GM12864 (cell line): ENCODE data around the gene TEAD2.

ENCODE experiments used
- DNase-seq: peaks from one replicate; pipeline ENCODE4 v3.0.0-alpha.2; 2011; ENCODE audit warnings: low read depth
- H3K4me3 ChIP-seq: 2 replicates; pipeline ENCODE4 v1.5.1; 2011; ENCODE audit warnings: mild to moderate bottlenecking, low read depth, low read length, control low read depth
- TF ChIP-seq, protein P1 (sequence below): IDR thresholded peaks from 2 replicates; pipeline ENCODE4 v1.5.1; 2011; ENCODE audit warnings: low read depth, mild to moderate bottlenecking, moderate library complexity, low read length, control low read depth, inconsistent platforms; ENCODE audit errors: missing control alignments

Gene TEAD2

DNA sequence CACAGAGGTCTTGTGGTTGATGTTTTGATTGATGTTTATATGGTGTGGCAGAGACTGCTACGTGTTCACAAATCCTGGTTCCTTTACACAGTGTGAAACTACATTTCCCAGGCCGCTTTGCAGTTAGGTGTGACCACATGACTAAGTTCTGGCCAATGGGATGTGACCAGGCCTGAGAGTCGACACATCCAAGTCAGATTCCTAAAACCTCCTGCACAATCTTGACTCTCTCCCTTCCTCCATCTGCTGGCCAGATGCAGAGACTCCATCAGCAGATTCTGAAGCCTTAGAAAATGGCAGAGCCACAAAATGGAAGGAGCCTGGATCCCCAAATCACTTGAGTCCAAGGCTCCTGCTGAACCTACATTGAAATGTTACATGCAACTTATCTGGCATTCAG is 14.4 kb downstream of the TEAD2 start:
- H3K4me3 ChIP-seq: no peak overlapping the region
- no peak for DNase-seq
- TF ChIP-seq, protein P1, sequence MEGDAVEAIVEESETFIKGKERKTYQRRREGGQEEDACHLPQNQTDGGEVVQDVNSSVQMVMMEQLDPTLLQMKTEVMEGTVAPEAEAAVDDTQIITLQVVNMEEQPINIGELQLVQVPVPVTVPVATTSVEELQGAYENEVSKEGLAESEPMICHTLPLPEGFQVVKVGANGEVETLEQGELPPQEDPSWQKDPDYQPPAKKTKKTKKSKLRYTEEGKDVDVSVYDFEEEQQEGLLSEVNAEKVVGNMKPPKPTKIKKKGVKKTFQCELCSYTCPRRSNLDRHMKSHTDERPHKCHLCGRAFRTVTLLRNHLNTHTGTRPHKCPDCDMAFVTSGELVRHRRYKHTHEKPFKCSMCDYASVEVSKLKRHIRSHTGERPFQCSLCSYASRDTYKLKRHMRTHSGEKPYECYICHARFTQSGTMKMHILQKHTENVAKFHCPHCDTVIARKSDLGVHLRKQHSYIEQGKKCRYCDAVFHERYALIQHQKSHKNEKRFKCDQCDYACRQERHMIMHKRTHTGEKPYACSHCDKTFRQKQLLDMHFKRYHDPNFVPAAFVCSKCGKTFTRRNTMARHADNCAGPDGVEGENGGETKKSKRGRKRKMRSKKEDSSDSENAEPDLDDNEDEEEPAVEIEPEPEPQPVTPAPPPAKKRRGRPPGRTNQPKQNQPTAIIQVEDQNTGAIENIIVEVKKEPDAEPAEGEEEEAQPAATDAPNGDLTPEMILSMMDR: peak; percentile 10

DNA sequence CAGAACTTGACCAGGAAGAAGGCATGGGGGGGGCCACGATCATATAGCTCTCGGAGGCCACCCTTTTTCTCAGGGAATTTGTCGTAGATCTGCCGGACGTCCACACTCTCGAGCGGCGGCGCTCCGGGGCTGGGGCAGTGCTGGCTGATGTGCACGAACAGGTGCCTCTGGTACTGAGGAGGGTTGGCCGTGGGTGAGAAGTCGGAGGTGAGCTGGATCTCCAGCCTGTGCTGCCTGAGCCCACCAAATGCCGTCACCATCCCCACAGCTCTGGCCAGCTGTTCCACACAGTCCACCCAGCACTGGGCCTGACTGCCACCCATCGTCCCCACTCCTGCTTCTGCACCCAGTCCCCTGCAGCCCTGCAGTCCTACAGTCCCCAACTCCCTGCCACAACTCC is 15.0 kb downstream of the TEAD2 start:
- H3K4me3 ChIP-seq: no peak overlapping the region
- TF ChIP-seq, protein P1: no peak
- no peak for DNase-seq

DNA sequence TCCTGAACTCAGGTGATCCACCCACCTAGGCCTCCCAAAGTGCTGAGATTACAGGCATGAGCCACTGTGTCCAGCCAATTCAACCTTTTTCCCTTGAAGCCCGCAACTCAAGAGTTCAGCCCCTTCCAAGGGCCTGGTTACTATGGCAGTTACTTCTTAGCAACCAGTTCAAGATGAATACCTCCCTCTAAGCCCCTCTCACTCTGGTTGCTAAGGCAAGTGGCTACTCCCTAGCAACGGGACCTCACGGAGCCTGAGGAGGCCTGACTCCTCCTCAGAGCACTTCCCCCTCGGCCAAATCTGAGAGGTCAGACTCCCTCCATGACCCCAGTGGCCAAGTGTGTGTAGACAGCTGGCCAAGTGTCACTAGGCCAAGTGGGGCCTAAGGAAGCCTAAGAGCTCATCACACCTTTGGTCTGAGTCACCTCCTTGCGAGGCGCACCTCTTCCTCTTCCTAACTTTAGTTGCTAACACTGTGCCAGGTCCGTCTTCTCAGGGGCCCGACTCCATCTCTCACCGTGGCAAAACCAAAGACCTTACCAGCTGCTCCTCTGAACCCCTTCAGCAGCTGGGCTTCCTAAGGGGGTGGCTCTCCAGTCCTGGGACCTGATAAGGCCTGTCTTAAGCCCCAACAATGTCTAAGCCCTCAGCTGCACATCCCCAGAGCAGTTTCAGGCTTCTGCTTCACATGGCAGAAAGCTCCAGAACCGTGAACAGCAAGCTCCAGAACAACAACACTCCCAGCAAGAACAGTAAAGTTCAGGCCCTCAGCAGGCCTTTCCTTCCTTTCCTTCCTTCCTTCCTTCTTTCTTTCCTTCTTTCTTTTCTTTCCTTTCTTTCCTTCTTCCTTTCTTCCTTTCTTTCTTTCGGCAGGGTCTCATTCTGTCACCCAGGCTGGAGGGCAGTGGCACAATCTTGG is 17.5 kb downstream of the TEAD2 start:
- DNase-seq: no peak
- TF ChIP-seq, protein P1: no peak

DNA sequence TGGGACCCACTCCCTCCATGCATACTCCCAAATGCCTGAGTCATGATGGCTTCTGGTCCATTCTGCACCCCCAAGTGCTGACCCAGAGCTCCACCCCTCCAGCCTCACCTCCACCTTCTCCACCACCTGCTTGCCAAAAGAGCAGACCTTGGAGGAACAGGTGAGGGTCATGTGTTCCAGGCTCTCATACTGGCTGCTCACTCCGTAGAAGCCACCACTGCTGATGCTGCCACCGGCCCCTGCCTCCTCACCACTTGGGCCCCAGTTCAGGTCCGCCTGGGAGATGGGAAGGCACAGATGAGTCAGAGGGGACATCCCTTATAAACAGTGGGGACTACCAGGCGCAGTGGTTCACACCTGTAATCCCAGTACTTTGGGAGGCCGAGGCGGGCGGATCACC is 19.1 kb downstream of the TEAD2 start:
- TF ChIP-seq, protein P1: no peak

More for the DNA sequence above, 17.5 kb downstream of the TEAD2 start:
- no peak overlapping the region for H3K4me3 ChIP-seq

DNA sequence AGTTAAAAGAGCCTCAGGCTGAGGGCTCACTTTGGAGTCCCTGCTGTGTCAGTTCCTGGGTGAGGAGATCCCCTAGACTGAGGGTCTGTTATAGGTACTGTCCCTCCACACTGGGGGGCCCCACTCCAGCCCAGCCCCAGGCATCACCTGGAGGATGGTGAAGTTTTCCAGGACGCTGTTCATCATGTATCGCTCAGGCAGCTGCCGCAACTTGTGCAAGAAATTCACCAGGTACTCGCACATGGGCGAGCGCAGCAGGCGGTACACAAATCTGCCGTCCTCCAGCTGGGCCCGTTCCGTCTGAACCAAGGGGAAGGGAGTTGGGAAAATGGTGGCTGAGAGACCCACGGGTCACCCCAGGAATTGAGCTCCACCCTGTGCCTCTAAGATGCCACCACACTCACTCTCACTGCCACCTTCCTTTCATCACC is 19.9 kb downstream of the TEAD2 start:
- no peak overlapping the region for H3K4me3 ChIP-seq
- no peak for DNase-seq
- TF ChIP-seq, protein P1: no peak

More for the DNA sequence above, 19.1 kb downstream of the TEAD2 start:
- no peak for DNase-seq
- H3K4me3 ChIP-seq: no peak overlapping the region

DNA sequence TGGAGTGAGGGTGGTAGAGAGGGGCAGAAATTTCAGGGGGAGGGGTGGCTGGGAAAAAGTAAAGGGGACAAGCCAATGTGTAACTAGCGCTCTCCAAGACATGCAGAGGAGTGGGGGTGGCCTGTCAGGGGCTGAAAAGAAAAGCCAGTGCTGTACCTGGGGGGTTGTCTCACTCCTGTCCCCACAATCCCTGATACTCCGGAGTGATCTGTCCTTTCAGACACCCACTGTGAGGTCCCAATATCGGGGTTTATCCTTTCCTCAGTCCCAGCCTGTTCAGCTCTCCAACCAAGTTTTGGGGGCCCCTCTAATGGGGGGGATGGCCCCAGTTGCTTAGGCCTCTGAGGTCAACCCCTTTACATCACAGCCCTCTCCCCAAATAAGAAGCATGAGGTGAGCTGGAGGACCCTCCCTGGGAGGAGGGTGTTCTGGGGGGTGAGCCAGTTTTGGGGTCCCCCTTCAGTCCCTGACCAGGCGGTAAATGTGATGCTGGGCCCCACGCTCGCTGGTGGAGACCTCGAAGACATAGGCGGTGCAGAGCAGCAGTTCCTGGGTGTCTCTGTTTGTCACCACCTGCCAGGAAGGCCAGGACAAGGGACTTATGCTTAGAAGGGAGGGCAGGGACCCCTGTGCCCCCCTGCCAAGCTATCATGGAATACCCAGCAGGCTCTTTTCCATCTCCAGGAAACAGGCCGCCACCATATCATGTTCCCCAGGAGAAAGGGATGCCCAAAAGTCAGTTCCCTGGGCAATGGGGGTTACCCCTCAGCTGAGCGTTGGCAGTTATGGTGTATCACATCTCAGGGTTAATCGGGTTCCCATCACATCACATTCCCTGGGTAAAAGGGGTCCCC is 21.1 kb downstream of the TEAD2 start:
- H3K4me3 ChIP-seq: no peak overlapping the region
- TF ChIP-seq, protein P1: no peak
- no peak for DNase-seq
